ENCODE measurements around the gene EPS15. TPM values are rescaled to one million over a fixed set of nuclear protein-coding genes. Genes with fewer than 3 reads are reported as not detected.

The EPS15 gene
- total and polyA plus RNA-seq, 8 donors: 13.3 to 139 (median 46.8) TPM

GRCh38 chr1:51444096-51444495, 75.0 kb downstream of the EPS15 start:
- Histone ChIP-seq H3K27ac (peak overlapping the region in 1 of 5 donors; percentile 29), H3K4me1 (peaks cover 4 to 44% (median 24%) of the 10 kb centered on the region in 4 donors), H3K36me3 (peaks cover 0 to 50% (median 44%) of the 10 kb centered on the region in 4 donors), H3K27me3 (no peaks in the 10 kb centered on the region), H3K4me3 (no peak overlapping the region), H3K9me3 (no peaks in the 10 kb centered on the region)
- WGBS, 5 donors: 77 to 88% (median 83%) methylated on average over 1 of the region's 1 CpG
- DNase-seq: no peak
- intact Hi-C loops (cut with DNase I; ENCODE audit: low total_unique reads): no loop called here
- TF ChIP-seq POLR2AphosphoS5 (IDR thresholded peaks at IDR 0.05): no peak
- TF ChIP-seq, protein P1, sequence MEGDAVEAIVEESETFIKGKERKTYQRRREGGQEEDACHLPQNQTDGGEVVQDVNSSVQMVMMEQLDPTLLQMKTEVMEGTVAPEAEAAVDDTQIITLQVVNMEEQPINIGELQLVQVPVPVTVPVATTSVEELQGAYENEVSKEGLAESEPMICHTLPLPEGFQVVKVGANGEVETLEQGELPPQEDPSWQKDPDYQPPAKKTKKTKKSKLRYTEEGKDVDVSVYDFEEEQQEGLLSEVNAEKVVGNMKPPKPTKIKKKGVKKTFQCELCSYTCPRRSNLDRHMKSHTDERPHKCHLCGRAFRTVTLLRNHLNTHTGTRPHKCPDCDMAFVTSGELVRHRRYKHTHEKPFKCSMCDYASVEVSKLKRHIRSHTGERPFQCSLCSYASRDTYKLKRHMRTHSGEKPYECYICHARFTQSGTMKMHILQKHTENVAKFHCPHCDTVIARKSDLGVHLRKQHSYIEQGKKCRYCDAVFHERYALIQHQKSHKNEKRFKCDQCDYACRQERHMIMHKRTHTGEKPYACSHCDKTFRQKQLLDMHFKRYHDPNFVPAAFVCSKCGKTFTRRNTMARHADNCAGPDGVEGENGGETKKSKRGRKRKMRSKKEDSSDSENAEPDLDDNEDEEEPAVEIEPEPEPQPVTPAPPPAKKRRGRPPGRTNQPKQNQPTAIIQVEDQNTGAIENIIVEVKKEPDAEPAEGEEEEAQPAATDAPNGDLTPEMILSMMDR (IDR thresholded peaks at IDR 0.05): no peak
- no peak for TF ChIP-seq EP300 (IDR thresholded peaks at IDR 0.05)
- no peak for TF ChIP-seq POLR2A (IDR thresholded peaks at IDR 0.05)

GRCh38 chr1:51443555-51443954, 75.5 kb downstream of the EPS15 start:
- H3K4me1 ChIP-seq: peaks cover 9 to 46% (median 24%) of the 10 kb centered on the region in 4 donors
- H3K9me3 ChIP-seq: no peaks in the 10 kb centered on the region
- H3K4me3 ChIP-seq: no peak overlapping the region
- H3K27ac ChIP-seq: no peak overlapping the region
- no peaks in the 10 kb centered on the region for H3K27me3 ChIP-seq
- 97 to 100% (median 98%) methylated on average over 5 of the region's 5 CpGs for WGBS, 5 donors
- TF ChIP-seq EP300 (IDR thresholded peaks at IDR 0.05): no peak
- TF ChIP-seq, protein P1 (IDR thresholded peaks at IDR 0.05): no peak
- no peak for TF ChIP-seq POLR2AphosphoS5 (IDR thresholded peaks at IDR 0.05)
- no peak for TF ChIP-seq POLR2A (IDR thresholded peaks at IDR 0.05)
- DNase-seq: no peak
- H3K36me3 ChIP-seq: peaks cover 0 to 56% (median 48%) of the 10 kb centered on the region in 4 donors
- intact Hi-C loops (cut with DNase I; ENCODE audit: low total_unique reads): no loop called here

- Histone ChIP-seq H3K4me1 (peaks cover 9 to 46% (median 24%) of the 10 kb centered on the region in 4 donors), H3K27ac (peak overlapping the region in 1 of 5 donors; percentile 9), H3K27me3 (no peaks in the 10 kb centered on the region), H3K4me3 (no peak overlapping the region), H3K36me3 (peaks cover 0 to 54% (median 48%) of the 10 kb centered on the region in 4 donors), H3K9me3 (no peaks in the 10 kb centered on the region)
- intact Hi-C loops (cut with DNase I; ENCODE audit: low total_unique reads): no loop called here
- WGBS, 5 donors: 70 to 88% (median 78%) methylated on average over 1 of the region's 1 CpG
- TF ChIP-seq EP300 (IDR thresholded peaks at IDR 0.05) (no peak), POLR2A (IDR thresholded peaks at IDR 0.05) (no peak), POLR2AphosphoS5 (IDR thresholded peaks at IDR 0.05) (no peak)
- TF ChIP-seq, protein P1 (IDR thresholded peaks at IDR 0.05): no peak
- no peak for DNase-seq
Measured at GRCh38 chr1:51442616-51443015, 76.5 kb downstream of the EPS15 start.

DNA sequence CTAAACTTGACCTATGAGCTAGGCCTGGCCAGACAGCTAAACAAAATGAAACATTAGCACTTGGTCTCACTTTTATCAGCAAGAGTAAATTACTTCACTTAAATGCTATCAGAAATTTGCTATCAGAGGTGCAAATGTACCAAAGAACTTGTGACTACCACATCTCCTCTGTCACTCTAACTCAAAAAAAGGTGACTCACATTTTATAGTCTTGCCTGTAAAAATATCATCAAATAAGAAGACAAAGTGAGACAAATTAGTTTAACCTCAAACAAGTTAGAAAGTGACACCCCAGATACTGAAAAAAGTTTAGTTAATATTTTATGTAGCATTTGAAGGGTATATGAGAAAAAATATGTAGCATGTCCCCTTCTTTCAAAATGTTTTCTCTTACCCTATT, 76.9 kb downstream of the EPS15 start:
- Histone ChIP-seq H3K27ac (peak overlapping the region in 1 of 5 donors; percentile 9), H3K4me3 (no peak overlapping the region), H3K27me3 (no peaks in the 10 kb centered on the region), H3K36me3 (peaks cover 0 to 50% (median 46%) of the 10 kb centered on the region in 4 donors), H3K9me3 (no peaks in the 10 kb centered on the region), H3K4me1 (peaks cover 9 to 46% (median 24%) of the 10 kb centered on the region in 4 donors)
- no peak for DNase-seq
- TF ChIP-seq POLR2A (IDR thresholded peaks at IDR 0.05) (no peak), POLR2AphosphoS5 (IDR thresholded peaks at IDR 0.05) (peak in 1 of 3 donors; percentile 39), EP300 (IDR thresholded peaks at IDR 0.05) (no peak)
- TF ChIP-seq, protein P1 (IDR thresholded peaks at IDR 0.05): no peak
- intact Hi-C loops (cut with DNase I; ENCODE audit: low total_unique reads): no loop called here

Measured in stomach (tissue), 9 donors.